Effector memory CD4-positive, alpha-beta T cell (primary cell): ENCODE measurements around the gene PDE5A.
"Not testable (repeated sequence)": the region's sequence is repeated elsewhere in the genome, so short reads cannot be mapped to it uniquely, and the experiment has no call there.

Experiments
- DNase-seq, 3 donors: peaks; one replicate each; pipeline ENCODE4 v3.0.0-alpha.2; 2020
- H3K27ac ChIP-seq: 2 replicates; pipeline ENCODE4 v1.7.0; 2013; ENCODE audit warnings: mild to moderate bottlenecking, low read length, moderate library complexity; ENCODE audit not compliant: insufficient read depth, poor library complexity, severe bottlenecking
- H3K27me3 ChIP-seq: replicated peaks from 2 replicates; pipeline ENCODE4 v1.7.0; 2013; ENCODE audit warnings: mild to moderate bottlenecking, low read length; ENCODE audit not compliant: insufficient read depth, control insufficient read depth, poor library complexity, severe bottlenecking
- H3K36me3 ChIP-seq: 2 replicates; pipeline ENCODE4 v1.7.0; 2013; ENCODE audit warnings: mild to moderate bottlenecking, low read length, moderate library complexity; ENCODE audit not compliant: control insufficient read depth, insufficient read depth
- H3K4me1 ChIP-seq: 2 replicates; pipeline ENCODE4 v1.7.0; 2013; ENCODE audit warnings: low read length, mild to moderate bottlenecking; ENCODE audit not compliant: control insufficient read depth, insufficient read depth, poor library complexity, severe bottlenecking
- H3K4me3 ChIP-seq: 2 replicates; pipeline ENCODE4 v1.7.0; 2013; ENCODE audit warnings: low read length, low read depth, mild to moderate bottlenecking; ENCODE audit not compliant: insufficient read depth, poor library complexity, severe bottlenecking
- H3K9me3 ChIP-seq: 2 replicates; pipeline ENCODE4 v1.7.0; 2013; ENCODE audit warnings: mild to moderate bottlenecking, low read length, moderate library complexity; ENCODE audit not compliant: control insufficient read depth

Gene PDE5A

DNA sequence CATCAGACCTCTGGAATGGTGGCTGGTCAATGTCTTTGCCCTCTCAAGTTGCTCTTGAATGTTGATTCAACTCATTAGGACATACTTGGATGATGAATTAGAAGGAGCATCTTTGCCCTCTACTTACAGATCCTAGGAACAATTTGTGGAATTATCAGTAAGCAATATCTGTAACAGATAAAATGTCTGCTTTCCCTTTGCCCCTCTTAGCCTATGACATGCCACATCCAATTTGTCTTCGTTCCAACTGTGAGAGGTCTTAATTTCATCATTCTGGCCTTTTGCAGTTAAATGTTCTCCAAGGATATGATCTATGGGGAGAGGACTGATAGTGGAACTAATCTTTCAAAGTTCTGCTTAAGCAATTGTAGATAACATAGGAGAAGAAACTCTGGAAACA, 148.3 kb downstream of the PDE5A start:
- peaks cover 11% of the 10 kb centered on the region for H3K36me3 ChIP-seq
- H3K27ac ChIP-seq = no peak overlapping the region
- H3K27me3 ChIP-seq = no peaks in the 10 kb centered on the region
- H3K9me3 ChIP-seq = no peaks in the 10 kb centered on the region
- H3K4me1 ChIP-seq = no peaks in the 10 kb centered on the region
- H3K4me3 ChIP-seq = no peak overlapping the region
- no peak for DNase-seq

DNA sequence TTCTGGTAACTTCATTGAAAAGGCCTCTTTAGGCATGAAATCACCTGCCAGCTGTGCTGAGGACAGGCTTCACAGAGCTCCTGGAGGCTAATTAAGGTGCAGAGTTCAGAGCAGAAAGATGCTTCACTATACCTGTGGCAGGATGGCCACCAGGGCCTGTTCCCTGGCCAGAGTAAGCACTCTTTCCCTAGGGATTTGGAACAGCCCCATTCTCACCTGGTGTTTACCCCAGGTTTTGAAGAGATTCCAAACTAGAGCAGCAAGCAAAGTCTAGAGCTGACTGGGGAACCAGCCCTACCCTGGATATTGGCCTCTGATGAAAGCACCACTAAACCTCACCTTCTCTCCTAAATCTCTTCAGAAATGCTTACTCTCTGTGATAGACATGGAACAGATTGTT, 148.8 kb downstream of the PDE5A start:
- Histone ChIP-seq H3K27me3 (no peaks in the 10 kb centered on the region), H3K27ac (no peak overlapping the region), H3K9me3 (no peaks in the 10 kb centered on the region), H3K4me3 (no peak overlapping the region), H3K36me3 (peaks cover 11% of the 10 kb centered on the region), H3K4me1 (no peaks in the 10 kb centered on the region)
- DNase-seq = no peak

DNA sequence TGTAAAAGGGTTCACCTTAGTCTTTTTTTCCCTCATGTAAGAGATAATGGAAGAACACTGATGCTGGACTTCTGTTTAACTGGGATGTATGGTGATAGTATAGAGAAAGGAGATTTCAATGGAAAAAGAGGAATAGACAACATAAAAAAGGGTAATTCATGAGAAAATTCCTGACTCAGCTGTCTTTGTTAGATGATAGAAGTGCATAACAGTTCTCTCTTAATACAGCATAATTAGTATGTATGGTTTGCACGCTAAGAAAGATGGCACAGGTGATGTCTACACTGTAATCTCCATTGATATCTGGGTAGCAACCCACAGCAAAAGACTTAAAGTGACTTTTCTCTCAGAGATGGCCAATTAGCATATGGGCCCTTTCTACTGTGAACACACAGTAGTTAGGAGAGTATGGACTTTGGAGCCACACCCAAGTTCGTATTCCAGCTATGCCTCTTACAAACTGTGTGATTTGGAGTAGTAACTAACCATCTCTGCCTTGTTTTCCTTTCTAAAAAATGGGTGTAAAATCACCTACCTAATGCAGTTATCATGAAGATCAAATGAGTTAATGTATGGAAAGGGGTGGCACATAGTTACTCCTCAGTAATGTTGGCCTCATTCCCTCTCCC, 149.3 kb downstream of the PDE5A start:
- DNase-seq = no peak
- no peak overlapping the region for H3K27ac ChIP-seq
- H3K4me3 ChIP-seq = no peak overlapping the region
- no peaks in the 10 kb centered on the region for H3K27me3 ChIP-seq
- H3K9me3 ChIP-seq = no peaks in the 10 kb centered on the region
- peaks cover 11% of the 10 kb centered on the region for H3K36me3 ChIP-seq
- no peaks in the 10 kb centered on the region for H3K4me1 ChIP-seq

DNA sequence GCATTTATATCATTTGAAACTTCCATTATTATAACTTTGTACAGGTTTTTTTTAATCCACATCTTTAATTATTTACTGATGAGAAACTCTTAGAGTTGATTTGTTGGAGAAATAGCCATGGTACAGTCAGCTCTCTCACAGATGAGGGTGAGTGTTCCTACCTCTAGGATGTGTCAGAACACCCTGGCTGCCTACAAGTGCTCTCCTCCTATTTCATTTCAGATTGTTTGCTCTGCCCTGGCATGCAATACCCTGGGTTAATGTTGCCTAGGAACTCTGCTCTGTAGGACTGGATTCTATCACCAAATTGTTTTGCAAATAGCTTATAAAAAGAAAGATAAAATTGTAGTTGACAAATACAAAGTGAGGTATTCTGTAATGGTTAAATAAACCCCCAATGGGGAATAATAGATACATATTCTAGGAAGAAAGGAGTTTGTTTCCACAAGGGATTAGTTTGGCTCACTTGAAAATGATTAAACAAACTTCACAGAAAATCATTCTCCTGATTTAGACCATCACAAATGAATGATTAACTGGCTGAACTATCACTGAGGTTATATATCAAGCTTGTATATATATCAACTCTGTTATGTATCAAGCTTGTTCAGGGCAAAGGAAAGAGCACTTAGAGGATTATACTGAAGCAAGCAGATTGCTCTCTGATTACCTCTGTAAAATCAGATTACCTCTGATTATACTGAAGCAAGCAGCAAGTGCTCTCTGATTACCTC, 150.0 kb downstream of the PDE5A start:
- no peaks in the 10 kb centered on the region for H3K4me1 ChIP-seq
- H3K36me3 ChIP-seq = peaks cover 11% of the 10 kb centered on the region
- H3K27me3 ChIP-seq = no peaks in the 10 kb centered on the region
- H3K9me3 ChIP-seq = no peaks in the 10 kb centered on the region
- no peak for DNase-seq
- H3K4me3 ChIP-seq = no peak overlapping the region
- no peak overlapping the region for H3K27ac ChIP-seq

- Histone ChIP-seq H3K27me3 (no peaks in the 10 kb centered on the region), H3K36me3 (peaks cover 11% of the 10 kb centered on the region), H3K4me3 (no peak overlapping the region), H3K4me1 (no peaks in the 10 kb centered on the region), H3K9me3 (no peaks in the 10 kb centered on the region), H3K27ac (no peak overlapping the region)
- DNase-seq = no peak
These were observed 151.1 kb downstream of the PDE5A start for GRCh38 chr4:119477412-119478053.

DNA sequence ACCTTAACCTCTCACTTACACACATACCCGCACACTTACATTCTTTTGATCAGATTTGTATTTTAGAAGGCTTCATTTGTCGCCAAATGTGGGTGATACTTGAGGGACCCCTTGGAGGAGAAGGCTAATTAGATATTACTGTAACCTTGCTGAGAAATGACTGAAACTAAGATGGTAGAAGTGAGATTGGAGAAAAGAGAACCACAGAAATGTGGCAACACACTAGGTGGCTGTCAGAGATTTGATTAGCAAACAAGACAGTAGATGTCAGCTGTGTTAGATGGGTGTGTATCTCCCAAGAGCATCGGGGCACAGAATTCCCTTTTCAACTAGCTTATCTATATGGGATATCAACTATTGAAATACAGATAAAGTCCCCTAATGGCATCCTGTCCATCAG, 157.3 kb downstream of the PDE5A start:
- no peak for DNase-seq
- Histone ChIP-seq H3K4me1 (no peaks in the 10 kb centered on the region), H3K36me3 (peaks cover 8% of the 10 kb centered on the region), H3K4me3 (no peak overlapping the region), H3K27me3 (no peaks in the 10 kb centered on the region), H3K27ac (no peak overlapping the region), H3K9me3 (no peaks in the 10 kb centered on the region)

- not testable (repeated sequence) for H3K36me3 ChIP-seq, H3K27me3 ChIP-seq, H3K4me3 ChIP-seq, DNase-seq, H3K27ac ChIP-seq, H3K9me3 ChIP-seq, H3K4me1 ChIP-seq
These were observed 157.9 kb downstream of the PDE5A start for GRCh38 chr4:119470737-119471063.

DNA sequence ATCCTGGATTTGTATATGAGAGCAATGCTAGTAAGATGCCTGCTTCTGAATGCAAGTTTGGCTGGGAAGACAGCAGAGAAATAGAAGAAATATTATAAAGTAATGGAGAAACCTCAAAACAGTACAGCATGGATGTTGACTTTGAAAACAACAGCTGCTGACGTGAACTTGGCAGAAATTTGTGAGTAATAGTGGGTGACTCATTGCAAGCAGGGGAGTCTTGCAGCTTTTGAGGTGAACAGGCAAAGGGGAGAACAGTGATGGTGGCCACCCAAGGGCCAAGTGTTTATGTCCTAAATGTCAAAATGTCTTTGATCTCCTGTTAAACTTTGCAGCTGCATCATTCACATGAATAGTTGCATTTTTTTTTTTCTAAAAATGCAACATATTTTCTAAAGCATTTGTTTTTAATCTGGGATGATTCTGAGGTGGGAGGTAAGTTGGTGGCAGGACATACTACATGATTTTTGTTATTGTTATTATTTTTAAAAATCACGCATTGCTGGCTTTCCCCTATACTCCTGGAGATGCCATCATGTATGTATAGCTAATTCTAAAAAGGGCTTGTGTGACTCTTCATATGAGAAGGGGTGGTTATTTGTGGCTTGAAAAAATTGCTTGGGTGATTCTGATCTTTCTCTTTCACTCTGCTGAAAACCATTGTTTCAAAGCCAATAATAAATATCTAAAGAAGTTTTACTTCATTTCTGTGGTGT, 158.4 kb downstream of the PDE5A start:
- H3K36me3 ChIP-seq, H3K4me1 ChIP-seq, H3K4me3 ChIP-seq, H3K27me3 ChIP-seq, H3K27ac ChIP-seq, H3K9me3 ChIP-seq, DNase-seq: not testable (repeated sequence)

DNA sequence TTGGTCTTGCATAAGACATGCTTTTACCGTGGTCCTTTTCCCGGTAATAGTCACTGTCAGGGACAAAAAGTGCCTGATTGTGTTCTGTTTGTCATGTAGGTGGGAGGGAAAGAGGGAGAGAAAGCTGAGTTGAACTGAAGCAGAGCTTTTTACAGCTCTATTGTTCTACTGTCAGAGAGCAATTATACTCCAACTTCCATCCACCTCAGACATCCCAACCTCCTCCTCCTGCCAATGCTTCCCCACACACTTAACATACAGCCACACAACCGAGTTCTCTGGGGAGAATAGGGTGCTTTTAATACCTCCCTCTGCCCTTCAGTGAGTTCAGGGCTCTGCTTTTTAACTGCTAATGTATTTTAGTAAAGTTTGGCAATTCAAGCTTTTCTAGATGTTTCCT, 159.6 kb downstream of the PDE5A start:
- H3K4me3 ChIP-seq, DNase-seq, H3K4me1 ChIP-seq, H3K27me3 ChIP-seq, H3K36me3 ChIP-seq, H3K9me3 ChIP-seq, H3K27ac ChIP-seq: not testable (repeated sequence)

DNA sequence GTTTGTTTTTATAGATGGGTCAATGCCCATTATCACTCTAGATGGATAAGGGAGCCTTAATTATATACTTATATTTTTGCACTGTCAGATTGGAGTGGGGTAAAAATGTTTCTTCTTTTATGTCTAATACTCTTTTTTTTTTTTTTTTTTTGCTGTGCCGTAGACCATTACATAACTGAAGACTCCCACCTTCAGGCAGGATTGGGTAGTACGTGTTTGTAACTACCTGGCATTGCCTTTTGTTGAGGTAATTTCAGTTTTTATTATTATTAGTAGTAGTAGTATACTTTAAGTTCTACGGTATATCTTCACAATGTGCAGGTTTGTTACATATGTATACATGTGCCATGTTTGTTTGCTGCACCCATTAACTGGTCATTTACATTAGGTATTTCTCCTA, 165.9 kb downstream of the PDE5A start:
- H3K27me3 ChIP-seq, H3K9me3 ChIP-seq: not testable (repeated sequence)
- DNase-seq = peak in 1 of 3 donors; percentile 4

More for the DNA sequence above, 165.9 kb downstream of the PDE5A start:
- not testable (repeated sequence) for H3K27ac ChIP-seq, H3K36me3 ChIP-seq, H3K4me1 ChIP-seq, H3K4me3 ChIP-seq
